Muscle of back (tissue), 11 donors: ENCODE data around the gene GREB1. TPM values are rescaled to one million over a fixed set of nuclear protein-coding genes. Genes with fewer than 3 reads are reported as not detected.

Experiments used
- DNase-seq, 3 donors: peaks; one replicate each; pipeline versions ENCODE4 v3.0.0 to v3.0.0-alpha.2; 2013
- polyA plus RNA-seq, 10 donors: library from polyadenylated mRNA; unstranded; fragments of 120-200 nt; gene quantifications; one replicate each; pipeline ENCODE4 v1.2.1, GENCODE V29; 2013; ENCODE audit not compliant: insufficient read length in 10 of 10

Gene GREB1
- polyA plus RNA-seq, 10 donors = 7.9 to 22.3 (median 10.9) TPM

GRCh38 chr2:11679486-11680181, 145.8 kb downstream of the GREB1 start:
- DNase-seq = no peak

DNA sequence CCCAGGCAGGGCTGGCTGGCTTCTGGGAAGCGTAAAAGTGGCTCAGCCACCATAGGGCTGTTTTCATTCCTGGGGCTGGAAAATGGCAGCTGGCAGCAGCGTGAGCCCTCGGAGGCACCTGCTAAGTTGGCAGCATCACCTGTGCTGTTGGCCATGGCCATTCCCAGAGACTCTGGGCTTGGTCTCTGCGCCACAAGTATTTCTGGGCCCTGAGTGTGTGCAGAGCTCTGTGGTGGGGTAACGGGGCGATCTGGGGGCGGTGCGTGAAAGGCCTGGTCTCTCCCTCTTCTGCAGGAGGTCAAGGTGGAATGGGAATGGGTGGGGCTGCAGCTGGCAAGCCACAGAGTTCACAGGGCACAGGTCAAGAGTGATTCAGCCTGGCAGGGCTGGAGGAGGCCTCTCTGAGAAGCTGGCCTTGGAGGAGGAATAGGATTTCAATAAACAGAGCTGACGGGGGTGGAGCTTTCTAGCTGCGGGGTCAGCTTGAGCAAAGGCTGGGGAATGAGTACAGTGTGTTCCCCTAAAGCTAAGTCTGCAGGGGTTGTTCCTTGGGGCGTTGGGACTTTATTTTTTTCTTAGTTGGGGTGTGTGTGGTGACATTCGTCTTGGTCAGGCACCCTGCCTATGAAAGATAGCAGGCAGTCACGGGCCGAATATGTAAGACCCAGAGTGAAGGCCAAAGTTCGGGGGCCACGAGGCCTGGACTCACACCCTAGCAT, 146.5 kb downstream of the GREB1 start:
- no peak for DNase-seq

DNA sequence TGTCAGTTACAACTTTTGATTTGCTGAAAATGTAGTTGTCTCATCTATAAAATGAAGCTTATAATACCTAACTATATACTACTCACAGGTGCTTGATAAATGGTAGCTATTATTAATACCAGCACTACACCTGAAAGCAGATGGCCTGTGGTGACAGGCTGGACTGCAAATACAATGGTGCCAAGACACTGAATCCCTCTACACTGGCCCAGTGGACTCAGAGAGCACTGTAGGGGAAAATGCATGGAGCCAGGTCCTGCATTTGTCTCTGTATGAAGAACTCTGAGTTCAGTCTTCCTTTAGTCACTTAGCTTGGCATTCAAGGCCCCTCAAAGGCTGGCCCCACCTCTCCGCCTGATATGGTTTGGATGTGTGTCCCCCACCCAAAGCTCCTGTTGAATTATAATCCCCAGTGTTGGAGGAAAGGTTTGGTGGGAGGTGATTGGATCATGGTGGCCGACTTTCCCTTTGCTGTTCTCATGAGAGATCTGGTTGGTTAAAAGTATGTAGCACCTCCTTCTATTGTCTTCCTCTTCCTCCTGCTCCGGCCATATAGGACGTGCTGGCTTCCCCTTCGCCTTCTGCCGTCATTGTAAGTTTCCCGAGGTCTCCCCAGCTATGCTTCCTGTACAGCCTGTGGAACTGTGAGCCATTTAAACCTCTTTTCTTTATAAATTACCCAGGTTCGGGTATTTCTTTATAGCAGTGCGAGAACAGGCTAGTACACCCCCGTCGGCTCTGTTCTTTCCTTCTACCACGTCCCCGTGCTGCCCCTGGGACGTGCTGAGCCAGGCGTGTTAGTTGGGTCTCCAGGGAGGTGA, 147.3 kb downstream of the GREB1 start:
- no peak for DNase-seq

- DNase-seq = no peak
Measured at GRCh38 chr2:11681722-11682589, 148.1 kb downstream of the GREB1 start.

- no peak for DNase-seq
Measured at GRCh38 chr2:11682590-11682915, 148.7 kb downstream of the GREB1 start.

DNA sequence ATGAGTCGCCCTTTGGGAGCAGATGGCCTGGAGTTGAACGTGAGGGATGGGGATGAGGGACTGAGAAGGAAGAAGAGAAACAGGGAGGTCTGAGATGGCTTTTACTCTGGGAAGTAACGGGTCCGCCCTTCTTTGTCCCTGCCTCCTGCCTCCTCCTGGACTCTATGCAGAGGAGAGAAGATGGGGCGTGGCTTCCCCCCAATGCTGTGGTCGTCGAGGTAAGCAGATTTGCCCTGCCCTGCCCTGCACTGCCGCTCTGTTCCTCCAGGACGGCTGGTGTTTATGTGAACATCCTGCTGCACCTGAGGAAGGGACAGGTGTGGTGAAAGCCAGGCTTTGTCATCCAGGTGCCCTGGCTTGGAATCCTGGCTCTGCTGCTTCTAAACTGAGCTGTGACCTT, 149.6 kb downstream of the GREB1 start:
- no peak for DNase-seq

DNA sequence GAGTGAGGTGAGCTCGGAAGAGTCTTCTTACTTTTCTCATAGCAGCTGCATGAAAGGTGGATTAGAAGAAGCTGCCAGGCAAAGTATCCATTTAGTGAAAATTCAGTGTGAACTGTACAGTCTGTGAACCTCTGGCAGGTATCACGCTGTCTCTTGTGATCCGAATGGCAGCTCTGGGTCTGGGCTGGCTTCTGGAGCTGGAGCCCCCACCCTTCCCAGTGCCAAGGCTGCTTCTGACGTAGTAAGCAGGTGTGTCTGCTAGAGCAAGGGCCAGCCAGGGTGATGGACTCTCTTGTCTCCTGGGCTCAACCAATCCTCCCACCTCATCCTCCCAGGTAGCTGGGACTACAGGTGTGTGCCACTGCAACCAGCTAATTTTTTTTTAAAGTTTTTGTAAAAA, 150.1 kb downstream of the GREB1 start:
- no peak for DNase-seq

GRCh38 chr2:11684894-11685460, 151.1 kb downstream of the GREB1 start:
- no peak for DNase-seq

DNA sequence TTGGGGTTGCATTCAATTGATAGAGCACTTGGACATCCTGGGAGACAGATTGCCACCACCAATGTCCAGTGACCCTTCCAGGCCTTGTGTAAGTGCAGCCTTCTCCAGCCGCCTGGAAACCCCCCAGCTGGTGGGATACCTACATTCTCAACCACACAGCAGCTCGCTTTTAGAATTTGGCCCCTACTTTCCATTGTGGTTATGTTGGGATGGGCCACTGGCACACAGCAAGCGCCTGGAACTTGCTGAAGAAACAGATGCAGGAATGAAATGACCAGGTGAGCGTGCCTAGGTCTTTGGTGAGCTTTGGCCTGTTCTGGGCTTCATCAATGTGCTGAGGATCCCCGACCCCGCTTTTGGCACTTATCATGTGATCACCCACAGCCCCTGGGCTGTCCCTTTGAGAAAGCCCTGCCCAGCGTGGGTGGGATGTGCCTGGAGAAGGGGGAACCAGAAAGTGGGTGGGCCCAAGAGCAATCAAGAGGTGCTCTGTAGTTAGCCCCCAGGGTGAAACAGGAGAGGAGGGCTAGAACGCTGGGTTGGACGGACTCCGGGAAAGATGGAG, 152.1 kb downstream of the GREB1 start:
- no peak for DNase-seq

DNA sequence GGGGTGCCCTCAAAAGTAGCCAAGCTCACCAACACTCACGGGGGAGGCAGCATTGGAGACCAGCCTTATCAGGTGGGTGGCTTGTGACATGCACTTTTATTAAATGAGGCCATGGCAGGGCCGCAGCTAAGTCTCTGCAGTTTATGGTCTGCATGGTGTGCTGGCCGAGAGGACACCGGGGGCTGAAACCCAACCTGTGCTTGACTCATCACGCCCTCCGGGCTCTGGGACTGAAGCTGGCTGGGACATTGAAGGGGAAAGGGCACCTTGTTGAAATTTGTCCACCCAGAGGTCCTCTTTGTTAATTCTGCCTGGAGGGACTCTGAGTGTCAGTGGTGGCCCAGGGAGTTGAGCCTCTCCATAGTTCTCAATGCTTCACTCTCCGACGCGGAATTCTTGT, 153.9 kb downstream of the GREB1 start:
- DNase-seq = no peak

DNA sequence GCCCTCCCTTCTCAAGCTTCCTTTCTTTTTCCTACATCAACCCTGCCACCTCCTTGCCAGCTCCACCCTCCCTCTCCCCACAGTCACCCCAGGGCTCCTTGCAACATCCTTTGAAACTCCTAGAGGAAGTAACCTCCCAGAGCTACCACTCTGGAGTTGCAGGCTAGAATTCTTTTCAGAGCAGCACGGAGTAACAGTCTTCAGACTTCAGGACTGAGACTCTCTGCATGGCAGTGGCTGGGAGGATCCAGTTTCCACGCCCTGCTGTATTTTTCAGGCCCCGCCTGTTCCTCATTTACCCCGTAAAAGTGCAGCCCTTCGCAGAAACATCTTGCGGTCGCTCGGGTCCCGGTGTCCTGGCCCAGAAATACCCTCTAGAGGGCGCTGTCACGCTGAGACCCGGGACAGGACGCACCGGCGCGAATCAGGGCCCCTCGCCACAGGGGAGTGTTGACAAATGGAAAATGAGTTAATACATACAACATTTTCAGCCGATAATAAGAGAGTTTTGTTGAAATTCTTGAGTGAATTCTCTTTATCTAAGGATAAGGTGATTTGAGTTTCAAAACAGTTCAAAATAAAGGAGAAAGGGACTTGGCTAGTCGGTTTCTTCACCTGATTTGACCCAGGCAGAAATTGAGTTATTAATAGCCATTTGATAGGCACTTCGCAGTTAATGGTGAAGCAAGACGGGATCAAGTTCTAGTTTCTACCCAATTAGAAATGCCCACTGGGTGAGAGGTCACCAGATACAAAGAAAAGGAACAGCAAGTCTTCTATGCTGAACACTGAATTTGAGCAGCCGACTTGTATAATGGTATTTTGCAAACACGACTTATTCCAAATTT, 154.6 kb downstream of the GREB1 start:
- peak; percentile 53 to 85 (median 68) for DNase-seq

- DNase-seq = no peak
Measured at GRCh38 chr2:11691076-11691660, 157.3 kb downstream of the GREB1 start.

Other genes with a start within 250 kb of the GREB1 start
- 10 to 100 TPM; 38.1 to 72.6 (median 46.9) TPM for gene ROCK2, start 189.4 kb upstream of the GREB1 start, polyA plus RNA-seq
- 10 to 100 TPM; 18.1 to 21.2 (median 19.3) TPM for gene E2F6, start 67.9 kb upstream of the GREB1 start, polyA plus RNA-seq
- not detected for gene NTSR2, start 136.2 kb downstream of the GREB1 start, polyA plus RNA-seq
- 10 to 100 TPM; 10.8 to 23.2 (median 16.6) TPM for gene LPIN1, start 212.6 kb downstream of the GREB1 start, polyA plus RNA-seq